HG03520 (cell line): ENCODE data around the gene SNIP1.
A peak's percentile ranks its signal among the peaks of the same experiment; 100 is the strongest.
"Not testable (repeated sequence)": the region's sequence is repeated elsewhere in the genome, so short reads cannot be mapped to it uniquely, and the experiment has no call there.

ENCODE experiments used
- ATAC-seq: cut with Tn5 transposase; IDR thresholded peaks from one replicate; pipeline ENCODE4 v1.9.1; 2021; ENCODE audit warnings: mild to moderate bottlenecking, moderate library complexity; ENCODE audit not compliant: unreplicated experiment

Gene SNIP1, protein sequence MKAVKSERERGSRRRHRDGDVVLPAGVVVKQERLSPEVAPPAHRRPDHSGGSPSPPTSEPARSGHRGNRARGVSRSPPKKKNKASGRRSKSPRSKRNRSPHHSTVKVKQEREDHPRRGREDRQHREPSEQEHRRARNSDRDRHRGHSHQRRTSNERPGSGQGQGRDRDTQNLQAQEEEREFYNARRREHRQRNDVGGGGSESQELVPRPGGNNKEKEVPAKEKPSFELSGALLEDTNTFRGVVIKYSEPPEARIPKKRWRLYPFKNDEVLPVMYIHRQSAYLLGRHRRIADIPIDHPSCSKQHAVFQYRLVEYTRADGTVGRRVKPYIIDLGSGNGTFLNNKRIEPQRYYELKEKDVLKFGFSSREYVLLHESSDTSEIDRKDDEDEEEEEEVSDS

DNA sequence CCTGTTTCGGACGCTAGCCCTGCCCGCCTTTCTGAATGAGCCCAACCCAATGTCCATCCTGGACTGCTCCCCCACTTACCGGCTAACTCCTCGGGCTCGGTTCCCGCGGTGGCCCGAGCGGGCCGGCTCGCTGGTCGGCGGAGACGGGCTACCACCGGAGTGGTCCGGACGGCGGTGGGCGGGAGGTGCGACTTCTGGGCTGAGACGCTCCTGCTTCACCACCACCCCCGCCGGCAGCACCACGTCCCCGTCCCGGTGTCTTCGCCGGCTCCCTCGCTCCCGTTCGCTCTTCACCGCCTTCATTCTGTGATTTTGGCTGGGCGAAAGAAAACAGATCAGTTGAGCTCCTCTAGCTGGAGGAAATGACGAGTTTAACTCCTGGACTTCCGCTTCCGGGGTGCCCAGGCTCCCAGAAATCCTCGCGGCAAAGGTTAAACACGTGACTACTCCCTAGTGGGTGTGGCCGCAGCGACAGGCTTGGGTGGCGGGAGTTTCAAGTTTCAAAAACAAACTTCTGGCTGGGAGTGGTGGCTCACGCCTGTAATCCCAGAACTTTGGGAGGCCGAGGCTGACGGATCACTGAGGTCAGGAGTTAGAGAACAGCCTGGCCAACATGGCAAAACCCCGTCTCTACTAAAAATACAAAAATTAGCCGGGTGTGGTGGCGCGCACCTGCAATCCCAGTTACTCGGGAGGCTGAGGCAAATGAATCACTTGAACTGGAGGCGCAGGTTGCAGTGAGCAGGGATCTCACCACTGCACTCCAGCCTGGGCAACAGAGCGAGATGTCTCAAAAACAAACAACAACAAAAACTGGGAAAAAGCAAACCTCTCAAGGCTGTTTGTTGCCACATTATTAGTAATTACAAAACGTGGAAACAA is at the start of gene SNIP1:
Gene SNIP1, minus strand, starts transcription at position 367 of the 882 bp plus-strand sequence. Its CDS starts 64 bp downstream, at position 303.
- peak; percentile 85 for ATAC-seq

DNA sequence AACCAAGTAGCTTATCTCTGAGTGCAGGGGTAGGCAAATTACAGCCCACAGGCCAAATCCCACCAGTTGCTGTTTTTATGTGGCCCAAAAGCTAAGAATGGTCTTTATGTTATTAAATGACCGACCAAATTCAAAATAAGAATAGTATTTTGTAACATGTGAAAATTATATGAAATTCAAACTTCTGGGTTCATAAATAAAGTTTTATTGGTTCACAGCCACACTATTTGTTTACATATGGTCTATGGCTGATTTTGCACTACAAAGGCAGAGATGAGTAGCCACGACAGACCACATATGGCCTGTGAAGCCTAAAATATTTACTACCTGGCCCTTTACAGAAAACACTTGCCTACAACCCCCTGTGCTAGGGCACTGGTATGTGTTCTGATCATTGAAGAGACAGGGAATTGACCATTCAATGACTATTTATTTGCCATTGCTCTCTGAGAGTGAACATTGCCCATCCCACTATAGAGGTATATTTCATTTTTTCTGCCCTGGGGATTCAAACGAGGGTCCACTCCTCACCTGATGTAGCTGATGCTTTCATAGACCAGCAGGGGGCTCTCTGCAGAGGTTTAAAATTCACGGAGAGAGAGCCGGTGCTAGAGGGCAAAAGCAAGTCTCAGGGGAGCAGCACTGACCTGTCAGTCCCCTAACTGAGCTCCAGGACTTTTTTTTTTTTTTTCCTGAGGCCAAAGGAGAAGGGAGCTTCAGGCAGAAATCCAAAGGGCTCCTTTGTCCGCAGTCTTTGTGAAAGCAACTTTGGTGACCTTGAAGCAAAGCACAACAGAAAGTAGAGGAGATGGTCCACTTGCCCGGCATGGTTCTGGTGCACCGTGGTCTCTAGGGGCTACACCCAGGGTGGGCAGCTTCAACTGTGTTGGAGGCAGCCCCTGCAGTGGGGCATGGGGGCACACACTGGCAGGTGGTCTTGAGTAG is 48.9 kb upstream of the SNIP1 start:
- ATAC-seq, result no peak

DNA sequence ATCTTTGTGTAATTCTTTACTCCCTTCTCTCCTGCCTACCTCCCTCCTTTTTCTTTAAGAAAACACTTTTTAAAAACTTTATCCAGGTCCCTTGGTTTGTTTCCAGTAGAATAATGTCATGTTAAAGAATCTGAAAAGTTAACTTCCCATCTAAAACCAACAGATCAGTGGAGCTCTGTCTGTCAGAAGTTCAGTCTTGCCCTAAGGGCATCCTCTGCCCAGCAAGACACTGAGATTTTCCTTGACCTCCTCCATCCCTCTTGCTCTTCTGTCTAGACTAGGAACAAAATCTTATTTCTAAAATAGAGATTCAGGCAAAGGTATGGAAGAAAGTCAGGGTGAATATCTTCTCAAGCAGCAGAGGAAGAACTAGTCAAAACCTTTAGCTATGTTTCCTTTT is 47.3 kb upstream of the SNIP1 start:
- no peak for ATAC-seq

DNA sequence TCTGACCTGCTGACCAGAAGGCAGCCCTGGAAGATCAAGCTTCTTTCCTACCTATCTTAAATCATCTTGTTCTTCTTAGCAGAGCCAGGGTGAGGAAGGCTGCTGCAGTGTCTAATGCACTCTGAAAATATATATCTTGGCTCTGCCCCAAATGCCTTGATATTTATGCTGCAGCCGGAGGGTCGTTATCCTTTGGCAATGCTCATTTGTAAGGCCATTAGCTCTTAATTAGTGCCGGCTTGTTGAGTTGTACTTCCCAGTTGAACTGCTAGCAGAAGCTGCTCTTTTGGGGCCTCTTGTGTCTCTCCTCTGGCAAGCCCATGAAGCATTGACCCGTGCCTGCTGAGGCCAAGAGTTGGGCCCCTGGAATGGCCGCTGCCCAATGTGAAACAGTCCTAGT is 45.8 kb upstream of the SNIP1 start:
- ATAC-seq, result no peak

DNA sequence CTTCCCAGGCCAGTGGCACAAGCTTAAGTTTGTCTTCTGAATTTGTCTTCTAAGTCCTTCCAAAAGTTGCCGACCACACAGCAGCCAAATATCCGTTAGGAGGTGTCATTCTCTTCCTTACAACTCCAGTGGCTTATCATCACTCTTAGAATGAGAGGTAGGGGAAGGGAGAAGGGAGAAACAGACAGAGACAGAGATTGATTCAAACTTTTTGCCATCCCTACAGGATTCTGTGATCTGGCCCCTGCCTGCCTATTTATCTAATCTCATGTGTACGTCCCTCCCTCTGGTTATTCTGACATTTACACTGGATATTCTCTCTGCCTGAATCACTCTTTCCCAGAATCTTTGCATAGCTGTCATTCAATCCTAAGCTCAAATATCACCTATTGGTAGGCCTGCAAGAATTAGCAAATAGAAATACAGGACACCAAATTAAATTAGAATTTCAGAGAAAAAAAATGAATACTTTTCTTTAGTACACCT is 42.1 kb upstream of the SNIP1 start:
- no peak for ATAC-seq

DNA sequence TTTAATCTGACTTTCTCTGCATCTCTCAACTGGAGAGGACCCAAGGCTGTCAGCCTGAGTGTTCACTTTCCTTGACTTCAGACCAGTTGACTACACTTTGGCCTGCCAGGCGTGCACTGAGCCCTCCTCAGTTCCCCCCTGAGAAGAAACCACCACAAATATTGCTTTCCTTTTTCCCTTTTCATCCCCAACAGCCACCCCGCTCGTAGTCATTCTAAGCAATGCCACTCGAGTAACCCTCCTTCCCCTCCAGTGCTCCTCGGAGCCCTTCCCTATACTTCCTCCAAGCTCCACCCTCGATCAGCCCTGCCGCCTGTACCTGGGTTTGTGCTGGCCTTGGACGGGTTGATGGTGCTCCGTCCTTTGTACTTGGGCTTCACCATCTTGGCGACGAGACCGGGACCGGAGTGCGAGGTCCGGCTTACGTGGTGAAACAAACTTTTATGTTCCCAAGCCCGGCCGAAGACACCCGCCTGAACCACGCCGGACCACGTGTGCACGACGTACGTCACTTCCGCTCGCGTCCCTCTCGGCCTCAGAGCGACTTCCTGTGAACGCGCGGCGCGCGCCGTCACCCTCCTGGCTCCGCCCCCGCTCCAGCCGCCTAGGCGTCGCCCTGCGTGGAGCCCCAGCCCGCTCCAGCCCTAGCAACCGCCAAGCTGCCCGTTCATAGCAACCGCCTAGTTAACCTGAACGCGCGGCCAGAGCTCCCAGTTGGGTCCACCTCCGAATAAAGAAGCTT is 41.5 kb upstream of the SNIP1 start, which contains the start of gene GNL2:
Gene GNL2, minus strand, starts transcription at position 498 of the 742 bp plus-strand sequence. Its CDS starts 115 bp downstream, at position 383.
- peak; percentile 92 for ATAC-seq

DNA sequence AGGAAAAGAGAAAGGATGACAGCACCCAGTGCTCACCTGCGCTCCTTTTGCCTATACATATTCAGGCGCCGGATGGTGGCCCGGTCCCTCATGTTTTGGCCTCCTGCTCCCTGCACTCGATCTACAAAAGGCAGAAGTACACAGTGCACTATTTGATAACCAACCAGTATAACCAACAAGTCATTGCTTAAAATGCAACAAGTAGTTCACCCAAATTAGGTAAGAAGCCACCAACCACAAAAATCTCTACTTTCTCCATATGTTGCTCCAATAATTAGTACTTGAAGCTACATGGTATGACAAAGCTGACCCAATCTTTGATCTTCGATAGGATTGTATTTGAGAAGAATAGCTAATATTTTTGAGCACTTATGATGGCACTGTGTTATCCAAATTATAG is 39.6 kb upstream of the SNIP1 start:
- ATAC-seq, result no peak

DNA sequence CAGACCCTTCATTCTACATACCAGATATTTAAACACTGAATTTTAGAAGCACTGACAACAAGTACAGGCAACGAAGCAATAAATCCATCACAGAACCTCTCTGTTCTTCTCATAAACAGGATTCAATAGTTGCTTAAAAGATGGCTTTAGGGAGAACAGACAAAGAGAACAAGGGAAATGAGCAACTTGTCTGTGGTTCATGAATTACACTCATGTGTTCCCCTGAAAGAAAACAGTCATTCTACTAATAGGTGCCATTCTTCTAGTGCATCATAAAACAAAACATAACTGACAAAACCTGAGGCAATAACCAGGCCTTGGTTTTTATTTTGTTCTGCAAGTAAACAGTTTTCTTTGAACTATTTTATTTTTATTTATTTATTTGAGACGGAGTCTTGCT is 34.8 kb upstream of the SNIP1 start:
- no peak for ATAC-seq

DNA sequence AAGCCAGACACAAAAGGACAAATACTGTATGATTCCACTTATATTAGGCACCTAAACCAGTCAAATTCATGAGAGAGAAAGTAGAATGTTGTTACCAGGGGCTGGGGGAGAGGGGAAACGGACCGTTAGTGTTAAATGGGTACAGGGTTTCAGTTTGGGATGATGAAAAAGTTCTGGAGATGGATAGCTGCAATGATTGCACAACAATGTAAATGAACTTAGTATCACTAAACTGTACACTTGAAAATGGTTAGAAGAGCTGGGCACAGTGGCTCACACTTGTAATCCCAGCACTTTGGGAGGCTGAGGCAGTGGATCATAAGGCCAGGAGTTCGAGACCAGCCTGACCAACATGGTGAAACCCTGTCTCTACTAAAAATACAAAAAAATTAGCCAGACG is 30.5 kb upstream of the SNIP1 start:
- ATAC-seq, result not testable (repeated sequence)

DNA sequence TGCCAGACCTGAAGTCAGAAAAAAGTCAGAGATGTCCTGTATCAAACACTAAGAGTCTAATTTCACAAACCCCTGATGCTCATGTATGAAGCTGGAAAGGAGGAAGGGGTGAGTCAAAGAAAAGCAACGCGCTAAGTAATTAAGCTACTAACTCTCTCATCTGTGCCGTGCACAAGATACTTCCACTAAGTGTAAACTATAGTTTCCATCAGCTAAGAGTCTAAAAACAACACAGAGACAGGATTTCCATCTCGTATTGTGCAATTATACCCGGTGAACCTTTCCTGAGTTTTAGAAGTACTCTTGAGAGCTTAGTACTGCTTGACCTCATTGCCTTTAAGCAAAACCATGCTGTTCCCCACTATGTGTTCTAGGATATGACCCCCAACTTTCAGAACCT is 21.6 kb upstream of the SNIP1 start:
- ATAC-seq, result no peak

DNA sequence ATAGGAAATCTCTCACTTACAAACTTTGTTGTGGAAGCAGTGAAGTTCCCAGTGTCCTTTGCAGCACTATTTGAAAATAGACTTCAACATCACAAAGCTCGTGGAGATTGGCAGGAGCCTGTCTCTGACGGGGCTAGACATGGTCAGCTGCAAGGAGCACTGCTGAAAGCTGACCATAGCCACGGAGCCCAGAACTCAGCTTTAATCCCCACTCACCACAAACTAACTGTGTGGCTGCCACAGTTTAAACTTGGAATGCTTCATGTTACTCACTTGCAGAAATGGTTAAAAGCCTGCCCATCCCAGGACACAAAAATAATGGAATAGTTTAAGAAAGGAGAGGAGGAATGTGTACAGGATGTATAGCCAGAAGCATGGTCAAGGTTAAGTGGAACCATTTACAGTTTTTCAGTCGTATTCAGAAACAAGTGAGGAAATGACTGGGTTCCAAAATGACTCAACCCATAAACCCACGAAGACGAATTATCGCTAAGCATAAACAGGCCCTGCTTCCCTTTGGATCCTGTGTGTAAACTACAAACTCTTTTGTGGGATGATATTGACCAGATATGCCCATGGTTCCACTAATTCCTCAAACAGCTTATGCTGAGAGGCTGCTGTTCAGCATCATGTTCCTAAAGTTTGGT is 20.9 kb upstream of the SNIP1 start:
- no peak for ATAC-seq

DNA sequence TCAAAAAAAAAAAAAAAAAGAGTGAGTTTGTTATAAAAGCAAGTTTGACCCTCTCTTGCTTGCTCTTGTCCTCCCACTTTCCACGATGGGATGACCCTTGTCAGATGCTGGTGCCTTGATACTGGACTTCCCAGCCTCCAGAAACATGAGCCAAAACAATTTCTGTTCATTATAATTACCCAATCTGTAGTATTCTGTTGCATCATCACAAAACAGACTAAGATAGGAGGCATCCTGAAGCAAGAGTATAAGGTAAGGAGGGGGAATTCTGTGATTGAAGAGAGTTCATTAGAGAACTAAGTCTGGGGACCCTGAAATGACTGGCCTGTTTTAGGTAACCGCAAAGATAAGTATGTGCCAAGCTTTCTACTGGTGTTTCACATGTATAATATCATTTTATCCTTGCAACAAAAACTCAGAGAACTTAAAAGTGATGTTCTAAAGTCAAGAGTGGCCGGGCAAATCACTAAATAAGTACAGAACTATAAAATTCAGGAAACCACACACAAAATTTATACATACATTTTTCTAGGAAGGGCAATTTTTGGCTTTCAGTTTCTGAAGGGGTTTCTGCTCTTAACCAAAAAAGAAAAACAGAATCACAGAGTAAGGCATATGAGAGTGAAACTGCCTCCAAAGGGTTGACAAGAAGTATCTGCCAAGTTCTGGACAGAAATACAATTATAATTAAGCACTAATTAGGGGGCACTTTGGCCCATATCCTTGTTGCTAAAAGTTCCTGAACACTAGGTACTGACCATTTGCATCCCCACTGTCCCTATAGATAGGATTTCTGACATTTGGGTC is 16.6 kb upstream of the SNIP1 start:
- no peak for ATAC-seq

DNA sequence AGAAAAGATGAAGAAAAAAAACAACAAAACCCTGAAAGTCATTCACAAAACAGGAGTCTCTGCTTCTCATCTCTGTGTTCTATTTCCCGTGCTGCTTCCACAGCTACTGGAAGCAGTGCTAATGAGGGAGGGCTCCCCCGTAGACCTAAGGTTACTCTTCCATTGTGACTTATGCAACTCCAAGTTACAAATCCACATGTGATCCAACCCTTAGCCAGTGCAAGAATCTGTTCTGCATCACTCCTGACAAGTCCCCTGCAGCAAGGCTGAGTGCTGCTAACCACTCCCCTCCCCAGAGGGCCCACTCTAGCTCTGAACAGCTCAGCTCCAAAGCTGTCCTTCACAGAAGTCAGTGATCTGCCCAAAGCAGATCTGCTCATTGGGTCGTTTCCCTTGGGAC is 12.9 kb upstream of the SNIP1 start:
- ATAC-seq, result no peak

DNA sequence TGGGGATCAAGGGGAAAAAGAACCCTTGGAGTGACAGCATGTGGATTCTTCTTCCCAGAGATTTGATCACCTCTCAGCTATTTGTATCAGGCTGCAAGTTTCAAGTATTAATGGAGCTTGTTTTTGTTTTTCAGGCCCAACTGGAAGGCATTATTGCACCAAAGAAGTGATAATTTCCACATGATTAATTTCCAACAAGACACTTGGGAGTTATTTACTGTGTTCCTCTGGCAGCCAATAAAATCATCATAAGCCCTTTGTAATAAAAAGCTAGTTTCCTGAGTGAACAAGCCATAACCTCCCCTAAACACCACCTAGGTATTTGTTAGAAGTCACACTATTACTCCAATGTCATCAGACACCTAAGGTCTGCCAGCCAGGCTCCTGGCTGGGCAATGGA is 10.8 kb upstream of the SNIP1 start:
- no peak for ATAC-seq

DNA sequence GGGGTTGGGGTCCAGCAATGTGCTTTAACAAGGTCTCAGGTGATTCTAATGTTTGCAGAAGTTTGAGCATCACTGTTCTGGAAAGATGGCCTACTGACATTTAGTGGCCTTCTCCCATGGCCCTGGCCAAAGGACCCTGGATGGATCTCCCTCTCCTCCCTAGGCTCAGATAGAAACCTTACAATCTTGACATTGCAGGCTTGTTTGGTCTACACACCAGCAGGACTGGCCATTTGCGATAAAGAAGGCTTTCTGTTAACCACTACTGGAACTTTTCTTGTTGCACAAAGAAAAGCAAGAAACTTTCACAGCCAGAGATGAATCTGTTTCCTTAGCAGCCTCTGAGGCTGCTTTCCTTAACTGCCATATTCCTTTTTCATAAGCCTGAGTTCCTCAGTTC is 8.9 kb upstream of the SNIP1 start:
- no peak for ATAC-seq

DNA sequence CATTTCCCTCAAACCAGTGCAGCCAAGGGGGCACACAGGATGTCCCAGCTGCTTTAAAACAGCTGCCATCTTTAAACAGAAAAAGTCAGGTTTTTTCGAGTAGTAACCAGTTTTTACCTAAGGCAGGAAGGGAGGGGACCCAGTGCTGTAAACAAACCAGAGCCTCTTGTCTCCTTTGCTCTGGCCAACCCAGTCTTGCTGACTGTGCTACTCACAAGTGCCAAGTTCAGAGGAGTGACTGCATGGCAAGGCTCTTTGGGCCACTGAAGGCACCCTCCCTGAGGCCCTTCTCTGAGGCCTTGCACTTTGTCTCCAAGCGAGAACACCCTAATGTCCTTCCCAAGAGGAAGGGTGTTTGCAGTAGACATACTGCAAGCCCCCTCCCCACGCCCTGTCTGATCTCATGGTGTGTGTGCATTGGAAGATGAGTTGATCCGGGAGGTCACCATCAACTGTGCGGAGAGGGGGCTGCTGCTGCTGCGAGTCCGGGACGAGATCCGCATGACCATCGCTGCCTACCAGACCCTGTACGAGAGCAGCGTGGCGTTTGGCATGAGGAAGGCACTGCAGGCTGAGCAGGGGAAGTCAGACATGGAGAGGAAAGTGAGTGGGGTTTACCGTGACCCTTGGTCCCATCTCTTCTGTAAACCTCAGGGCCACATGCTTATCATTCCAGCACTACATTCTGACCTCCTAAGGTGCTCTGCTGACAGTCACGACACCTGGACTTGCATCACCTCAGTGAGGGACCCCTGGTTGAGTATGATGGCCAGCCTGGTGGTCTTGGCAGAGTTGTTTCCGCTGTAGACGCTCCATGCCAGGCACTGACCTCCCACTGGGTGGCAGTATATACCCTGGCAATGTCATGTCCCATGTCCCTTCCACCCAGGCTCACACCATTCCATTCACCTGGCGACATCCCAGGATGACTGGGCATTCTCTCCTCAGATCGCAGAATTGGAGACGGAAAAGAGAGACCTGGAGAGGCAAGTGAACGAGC is 7.3 kb upstream of the SNIP1 start:
- no peak for ATAC-seq

DNA sequence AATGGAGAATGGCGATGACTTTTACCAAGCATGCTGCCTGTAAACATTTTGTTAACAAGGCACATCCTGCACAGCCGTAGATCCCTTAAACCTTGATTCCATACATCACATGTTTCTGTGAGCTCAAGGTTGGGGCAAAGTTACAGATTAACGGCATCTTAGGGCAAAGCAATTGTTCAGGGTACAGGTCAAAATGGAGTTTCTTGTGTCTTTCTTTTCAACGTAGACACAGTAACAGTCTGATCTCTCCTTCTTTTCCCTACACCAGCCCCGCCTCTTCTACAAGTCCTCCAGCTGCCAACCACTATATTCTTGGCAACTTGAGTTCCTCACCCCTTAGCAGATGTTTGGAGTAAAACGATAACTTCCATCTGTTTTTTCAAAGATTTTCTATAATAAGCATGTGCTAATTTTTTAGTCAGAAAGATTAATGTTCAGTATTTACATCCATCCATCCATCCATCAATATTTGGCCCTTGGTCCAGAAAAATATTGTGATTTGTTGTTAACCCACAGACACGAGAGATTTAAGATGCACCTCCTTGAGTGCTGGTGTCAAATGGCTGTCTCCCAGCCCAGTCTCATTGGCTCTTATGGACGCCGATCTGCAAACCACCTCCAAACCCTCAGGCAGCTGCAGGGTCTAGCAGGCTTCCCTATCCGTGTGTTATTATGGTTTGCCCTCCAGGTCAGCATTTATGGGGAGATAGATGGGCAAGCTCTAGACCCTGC is 6.5 kb upstream of the SNIP1 start:
- no peak for ATAC-seq
